ENCODE results near the gene SLC22A23.

DNA sequence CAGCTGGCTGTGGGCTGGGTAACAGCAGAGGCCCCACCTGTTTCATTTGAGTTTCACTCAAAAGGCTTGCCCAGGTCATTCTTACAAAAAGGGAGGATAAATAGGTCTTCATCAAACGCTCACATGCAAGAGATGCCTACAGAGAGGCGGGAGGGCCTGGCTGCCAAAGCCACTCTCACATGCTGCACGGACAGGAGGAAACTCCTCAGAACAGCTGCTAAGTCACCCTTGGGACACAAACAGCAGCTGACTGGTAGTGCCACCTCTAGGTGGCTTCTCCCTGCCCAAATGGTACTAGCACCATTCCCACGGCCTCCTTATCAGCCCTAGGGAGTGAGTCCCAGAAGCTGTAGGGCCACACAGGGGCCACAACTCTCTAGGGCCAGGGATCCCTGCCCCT is 23.8 kb downstream of the SLC22A23 start:
- TF ChIP-seq ZNF138 (CRISPR knock-in tag; conservative IDR thresholded peaks at IDR 0.05) (no peak), ZNF317 (CRISPR knock-in tag; IDR thresholded peaks at IDR 0.05; ENCODE audit: borderline replicate concordance, low read depth) (no peak), ESRRA (CRISPR knock-in tag; IDR thresholded peaks at IDR 0.05; ENCODE audit: borderline replicate concordance) (no peak), FOXP1 (CRISPR knock-in tag; IDR thresholded peaks at IDR 0.05; ENCODE audit: borderline replicate concordance) (no peak), GABPB1 (CRISPR knock-in tag; IDR thresholded peaks at IDR 0.05) (no peak)
- TF ChIP-seq, protein P1, sequence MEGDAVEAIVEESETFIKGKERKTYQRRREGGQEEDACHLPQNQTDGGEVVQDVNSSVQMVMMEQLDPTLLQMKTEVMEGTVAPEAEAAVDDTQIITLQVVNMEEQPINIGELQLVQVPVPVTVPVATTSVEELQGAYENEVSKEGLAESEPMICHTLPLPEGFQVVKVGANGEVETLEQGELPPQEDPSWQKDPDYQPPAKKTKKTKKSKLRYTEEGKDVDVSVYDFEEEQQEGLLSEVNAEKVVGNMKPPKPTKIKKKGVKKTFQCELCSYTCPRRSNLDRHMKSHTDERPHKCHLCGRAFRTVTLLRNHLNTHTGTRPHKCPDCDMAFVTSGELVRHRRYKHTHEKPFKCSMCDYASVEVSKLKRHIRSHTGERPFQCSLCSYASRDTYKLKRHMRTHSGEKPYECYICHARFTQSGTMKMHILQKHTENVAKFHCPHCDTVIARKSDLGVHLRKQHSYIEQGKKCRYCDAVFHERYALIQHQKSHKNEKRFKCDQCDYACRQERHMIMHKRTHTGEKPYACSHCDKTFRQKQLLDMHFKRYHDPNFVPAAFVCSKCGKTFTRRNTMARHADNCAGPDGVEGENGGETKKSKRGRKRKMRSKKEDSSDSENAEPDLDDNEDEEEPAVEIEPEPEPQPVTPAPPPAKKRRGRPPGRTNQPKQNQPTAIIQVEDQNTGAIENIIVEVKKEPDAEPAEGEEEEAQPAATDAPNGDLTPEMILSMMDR (IDR thresholded peaks at IDR 0.05): no peak
- TF ChIP-seq, protein P2, sequence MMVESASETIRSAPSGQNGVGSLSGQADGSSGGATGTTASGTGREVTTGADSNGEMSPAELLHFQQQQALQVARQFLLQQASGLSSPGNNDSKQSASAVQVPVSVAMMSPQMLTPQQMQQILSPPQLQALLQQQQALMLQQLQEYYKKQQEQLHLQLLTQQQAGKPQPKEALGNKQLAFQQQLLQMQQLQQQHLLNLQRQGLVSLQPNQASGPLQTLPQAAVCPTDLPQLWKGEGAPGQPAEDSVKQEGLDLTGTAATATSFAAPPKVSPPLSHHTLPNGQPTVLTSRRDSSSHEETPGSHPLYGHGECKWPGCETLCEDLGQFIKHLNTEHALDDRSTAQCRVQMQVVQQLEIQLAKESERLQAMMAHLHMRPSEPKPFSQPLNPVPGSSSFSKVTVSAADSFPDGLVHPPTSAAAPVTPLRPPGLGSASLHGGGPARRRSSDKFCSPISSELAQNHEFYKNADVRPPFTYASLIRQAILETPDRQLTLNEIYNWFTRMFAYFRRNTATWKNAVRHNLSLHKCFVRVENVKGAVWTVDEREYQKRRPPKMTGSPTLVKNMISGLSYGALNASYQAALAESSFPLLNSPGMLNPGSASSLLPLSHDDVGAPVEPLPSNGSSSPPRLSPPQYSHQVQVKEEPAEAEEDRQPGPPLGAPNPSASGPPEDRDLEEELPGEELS (CRISPR knock-in tag; IDR thresholded peaks at IDR 0.05): no peak
- TF ChIP-seq, protein P3, sequence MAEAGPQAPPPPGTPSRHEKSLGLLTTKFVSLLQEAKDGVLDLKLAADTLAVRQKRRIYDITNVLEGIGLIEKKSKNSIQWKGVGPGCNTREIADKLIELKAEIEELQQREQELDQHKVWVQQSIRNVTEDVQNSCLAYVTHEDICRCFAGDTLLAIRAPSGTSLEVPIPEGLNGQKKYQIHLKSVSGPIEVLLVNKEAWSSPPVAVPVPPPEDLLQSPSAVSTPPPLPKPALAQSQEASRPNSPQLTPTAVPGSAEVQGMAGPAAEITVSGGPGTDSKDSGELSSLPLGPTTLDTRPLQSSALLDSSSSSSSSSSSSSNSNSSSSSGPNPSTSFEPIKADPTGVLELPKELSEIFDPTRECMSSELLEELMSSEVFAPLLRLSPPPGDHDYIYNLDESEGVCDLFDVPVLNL (CRISPR knock-in tag; IDR thresholded peaks at IDR 0.05; ENCODE audit: borderline replicate concordance, low read depth): no peak
- TF ChIP-seq, protein P4, sequence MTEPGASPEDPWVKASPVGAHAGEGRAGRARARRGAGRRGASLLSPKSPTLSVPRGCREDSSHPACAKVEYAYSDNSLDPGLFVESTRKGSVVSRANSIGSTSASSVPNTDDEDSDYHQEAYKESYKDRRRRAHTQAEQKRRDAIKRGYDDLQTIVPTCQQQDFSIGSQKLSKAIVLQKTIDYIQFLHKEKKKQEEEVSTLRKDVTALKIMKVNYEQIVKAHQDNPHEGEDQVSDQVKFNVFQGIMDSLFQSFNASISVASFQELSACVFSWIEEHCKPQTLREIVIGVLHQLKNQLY (CRISPR knock-in tag; IDR thresholded peaks at IDR 0.05): no peak
